Measurements from ENCODE around the gene SLC25A38. TPM values are rescaled to one million over a fixed set of nuclear protein-coding genes. Genes with fewer than 3 reads are reported as not detected.

The SLC25A38 gene
- total RNA-seq, 1 experiment from 2014 or later, result 21.2 TPM

- peak; percentile 39 for DNase-seq (ENCODE audit: low spot score)
Observed at GRCh38 chr3:39433642-39434041, 50.5 kb downstream of the SLC25A38 start.

GRCh38 chr3:39434574-39434973, 51.4 kb downstream of the SLC25A38 start:
- DNase-seq (ENCODE audit: low spot score), result no peak

- DNase-seq (ENCODE audit: low spot score), result no peak
Observed at GRCh38 chr3:39435006-39435748, 52.0 kb downstream of the SLC25A38 start.

- DNase-seq (ENCODE audit: low spot score), result no peak
Observed at GRCh38 chr3:39438880-39439279, 55.7 kb downstream of the SLC25A38 start.

- DNase-seq (ENCODE audit: low spot score), result no peak
Observed at GRCh38 chr3:39440316-39440715, 57.1 kb downstream of the SLC25A38 start.

GRCh38 chr3:39443530-39443929, 60.4 kb downstream of the SLC25A38 start:
- DNase-seq (ENCODE audit: low spot score), result no peak

GRCh38 chr3:39445927-39446326, 62.8 kb downstream of the SLC25A38 start:
- DNase-seq (ENCODE audit: low spot score), result no peak

- no peak for DNase-seq (ENCODE audit: low spot score)
Observed at GRCh38 chr3:39446444-39446843, 63.3 kb downstream of the SLC25A38 start.

Other genes starting within 250 kb of the SLC25A38 start
- 3.8 and 4.3 TPM in 2 replicates for gene CSRNP1, start 229.8 kb upstream of the SLC25A38 start, total RNA-seq (2014; rRNA removed; shearing (Covaris generic))
- not detected in 2 replicates for gene XIRP1, start 190.8 kb upstream of the SLC25A38 start, total RNA-seq (2014; rRNA removed; shearing (Covaris generic))
- gene CX3CR1, start 103.3 kb upstream of the SLC25A38 start, total RNA-seq (2014; rRNA removed; shearing (Covaris generic)), result not detected in 2 replicates
- gene CCR8, start 53.7 kb upstream of the SLC25A38 start, total RNA-seq (2014; rRNA removed; shearing (Covaris generic)), result not detected in 2 replicates
- gene RPSA, start 23.4 kb downstream of the SLC25A38 start, total RNA-seq (2014; rRNA removed; shearing (Covaris generic)), result 2,268 and 2,637 TPM in 2 replicates
- 0.17 TPM in 1 of 2 replicates, not detected in the other for gene MOBP, start 84.3 kb downstream of the SLC25A38 start, total RNA-seq (2014; rRNA removed; shearing (Covaris generic))